Liver (tissue), 3 donors: ENCODE data around the gene ADGRB2.

Source experiments
- CTCF ChIP-seq: fragments of 150-350 bp; IDR thresholded peaks from 2 replicates; pipeline ENCODE4 v1.5.1; 2017; ENCODE audit warnings: improper control_type of control experiment, low read depth, low read length; ENCODE audit not compliant: missing input control
- RXRA ChIP-seq, 2 donors: IDR thresholded peaks; 2 replicates each; pipeline ENCODE4 v1.6.1; 2017 to 2018; ENCODE audit warnings: antibody characterized with exemption in 2 of 2, mild to moderate bottlenecking in 1 of 2
- TAF1 ChIP-seq: conservative IDR thresholded peaks from 2 replicates; pipeline ENCODE4 v1.6.1; 2016; ENCODE audit warnings: antibody characterized with exemption, mild to moderate bottlenecking
- donor health status: healthy.
- donor health status: healthy.

- TF ChIP-seq RXRA (IDR thresholded peaks at IDR 0.05) = no peak
- TF ChIP-seq CTCF = no peak
- no peak for TF ChIP-seq TAF1
Measured at GRCh38 chr1:31798086-31798432, 33.9 kb upstream of the ADGRB2 start.
